ENCODE results near the gene GRIK2. TPM values are rescaled to one million over a fixed set of nuclear protein-coding genes. Genes with fewer than 3 reads are reported as not detected.

The GRIK2 gene
- total RNA-seq, 2 donors from 2014 or later = 1.00 to 4.5 TPM

GRCh38 chr6:101516578-101516977, 123.1 kb downstream of the GRIK2 start:
- Histone ChIP-seq H3K4me1 (ENCODE audit: control insufficient read depth, insufficient read depth, low read length) (no peaks in the 10 kb centered on the region), H3K36me3 (ENCODE audit: control insufficient read depth, insufficient read depth, low read length) (no peaks in the 10 kb centered on the region), H3K9ac (ENCODE audit: extremely low read depth, low read length, poor library complexity, severe bottlenecking) (no peak overlapping the region), H3K4me3 (ENCODE audit: low read length) (no peak overlapping the region), H3K9me3 (ENCODE audit: control insufficient read depth, low read length) (no peaks in the 10 kb centered on the region), H3K27me3 (ENCODE audit: control insufficient read depth, insufficient read depth, low read length, poor library complexity, severe bottlenecking) (peaks cover 70% of the 10 kb centered on the region), H3K27ac (ENCODE audit: low read depth, low read length) (no peak overlapping the region)
- Mint-ChIP-seq H3K27me3 (ENCODE audit: insufficient read depth) (peaks cover 44% of the 10 kb centered on the region), H3K4me1 (peaks cover 23% of the 10 kb centered on the region), H3K9me3 (no peaks in the 10 kb centered on the region), H3K4me3 (no peak overlapping the region), H3K36me3 (ENCODE audit: low read depth) (no peaks in the 10 kb centered on the region), H3K27ac (no peak overlapping the region)
- DNase-seq = no peak
- TF ChIP-seq CTCF (conservative IDR thresholded peaks at IDR 0.05) = no peak

GRCh38 chr6:101517632-101518031, 124.1 kb downstream of the GRIK2 start:
- no peak overlapping the region for H3K4me3 ChIP-seq (ENCODE audit: low read length)
- H3K27me3 ChIP-seq (ENCODE audit: control insufficient read depth, insufficient read depth, low read length, poor library complexity, severe bottlenecking) = peaks cover 66% of the 10 kb centered on the region
- H3K4me1 ChIP-seq (ENCODE audit: control insufficient read depth, insufficient read depth, low read length) = no peaks in the 10 kb centered on the region
- H3K36me3 ChIP-seq (ENCODE audit: control insufficient read depth, insufficient read depth, low read length) = no peaks in the 10 kb centered on the region
- WGBS, 2 experiments (ENCODE audit: insufficient coverage in 1 of 2, insufficient read length in 1 of 2) = 94% methylated on average over 1 of the region's 1 CpG; no CpG with 5 or more reads in 1 of the 2 experiments
- no peaks in the 10 kb centered on the region for H3K36me3 Mint-ChIP-seq (ENCODE audit: low read depth)
- H3K27ac ChIP-seq (ENCODE audit: low read depth, low read length) = no peak overlapping the region
- DNase-seq = no peak
- H3K27ac Mint-ChIP-seq = no peak overlapping the region
- H3K4me3 Mint-ChIP-seq = no peak overlapping the region
- peaks cover 44% of the 10 kb centered on the region for H3K27me3 Mint-ChIP-seq (ENCODE audit: insufficient read depth)
- H3K9ac ChIP-seq (ENCODE audit: extremely low read depth, low read length, poor library complexity, severe bottlenecking) = no peak overlapping the region
- TF ChIP-seq CTCF (conservative IDR thresholded peaks at IDR 0.05) = no peak
- no peaks in the 10 kb centered on the region for H3K9me3 ChIP-seq (ENCODE audit: control insufficient read depth, low read length)
- H3K4me1 Mint-ChIP-seq = peaks cover 28% of the 10 kb centered on the region
- no peaks in the 10 kb centered on the region for H3K9me3 Mint-ChIP-seq

GRCh38 chr6:101522254-101522653, 128.7 kb downstream of the GRIK2 start:
- 91 to 99% methylated on average over 2 of the region's 2 CpGs for WGBS, 2 experiments (ENCODE audit: insufficient coverage in 1 of 2, insufficient read length in 1 of 2)
- Histone ChIP-seq H3K27me3 (ENCODE audit: control insufficient read depth, insufficient read depth, low read length, poor library complexity, severe bottlenecking) (peaks cover 52% of the 10 kb centered on the region), H3K9me3 (ENCODE audit: control insufficient read depth, low read length) (no peaks in the 10 kb centered on the region), H3K27ac (ENCODE audit: low read depth, low read length) (no peak overlapping the region), H3K9ac (ENCODE audit: extremely low read depth, low read length, poor library complexity, severe bottlenecking) (no peak overlapping the region), H3K4me3 (ENCODE audit: low read length) (no peak overlapping the region), H3K36me3 (ENCODE audit: control insufficient read depth, insufficient read depth, low read length) (no peaks in the 10 kb centered on the region), H3K4me1 (ENCODE audit: control insufficient read depth, insufficient read depth, low read length) (no peaks in the 10 kb centered on the region)
- H3K27me3 Mint-ChIP-seq (ENCODE audit: insufficient read depth) = peaks cover 20% of the 10 kb centered on the region
- H3K4me1 Mint-ChIP-seq = peaks cover 5% of the 10 kb centered on the region
- H3K36me3 Mint-ChIP-seq (ENCODE audit: low read depth) = no peaks in the 10 kb centered on the region
- no peaks in the 10 kb centered on the region for H3K9me3 Mint-ChIP-seq
- no peak for TF ChIP-seq CTCF (conservative IDR thresholded peaks at IDR 0.05)
- no peak overlapping the region for H3K4me3 Mint-ChIP-seq
- no peak overlapping the region for H3K27ac Mint-ChIP-seq
- DNase-seq = no peak

Data from endodermal cell (in vitro differentiated cells).